ENCODE results near the gene CCDC127.

Gene CCDC127

DNA sequence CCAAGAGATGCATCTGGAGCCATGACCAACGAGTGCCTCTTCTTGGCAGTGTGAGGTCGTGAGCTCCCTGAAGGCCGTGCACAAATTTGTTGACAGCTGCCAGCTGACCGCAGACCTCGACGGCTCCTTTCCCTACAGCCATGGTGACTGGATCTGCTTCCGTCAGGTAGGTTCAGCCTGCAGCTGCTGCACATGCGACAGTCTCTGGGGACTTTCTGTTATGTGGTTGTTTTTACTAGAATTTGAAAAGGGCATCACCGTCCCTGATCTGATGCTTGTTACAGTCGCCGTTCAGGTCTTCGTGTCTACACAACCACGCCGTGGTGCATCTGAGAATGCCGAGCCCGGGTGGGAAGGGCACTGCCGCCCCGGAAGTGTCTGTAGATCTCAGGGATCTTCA is 63.1 kb downstream of the CCDC127 start:
- DNase-seq = no peak

DNA sequence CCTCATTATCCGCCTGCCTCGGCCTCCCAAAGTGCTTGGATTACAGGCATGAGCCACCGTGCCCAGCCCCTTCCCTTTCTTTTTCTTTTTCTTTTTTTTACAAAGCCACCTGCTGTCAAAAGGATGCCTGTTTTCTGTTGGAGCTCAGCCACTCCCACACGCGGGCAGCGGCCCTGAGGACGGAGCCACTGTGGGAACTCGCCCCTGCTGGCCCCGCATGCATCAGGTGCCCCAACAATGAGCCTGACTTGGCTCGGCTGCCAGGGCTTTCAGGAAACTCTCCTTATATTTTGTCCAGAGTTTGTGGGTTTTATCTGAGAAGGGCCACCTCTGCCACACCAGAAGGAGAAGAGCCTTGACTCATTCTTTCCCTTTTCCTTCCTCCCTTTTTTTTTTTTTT is 63.7 kb downstream of the CCDC127 start:
- no peak for DNase-seq

DNA sequence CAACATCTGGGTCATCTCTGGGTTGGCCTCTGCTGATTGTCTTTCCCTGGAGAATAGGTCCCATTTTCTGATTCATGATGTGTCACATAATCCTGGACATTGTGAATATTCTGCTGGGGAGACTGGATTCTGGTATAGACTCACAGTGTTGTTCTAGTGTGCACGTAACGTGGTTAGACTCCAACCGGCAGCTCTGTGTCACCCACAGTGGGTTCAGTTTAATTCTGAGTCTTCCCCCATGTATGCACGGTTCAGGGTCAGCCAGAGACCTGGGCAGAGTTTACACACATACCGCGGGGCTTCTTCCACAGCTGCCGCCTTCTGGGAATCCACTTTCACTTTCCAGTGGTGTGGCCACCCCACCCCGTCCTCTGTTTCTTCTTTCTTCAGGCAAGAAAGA is 64.7 kb downstream of the CCDC127 start:
- DNase-seq = no peak

DNA sequence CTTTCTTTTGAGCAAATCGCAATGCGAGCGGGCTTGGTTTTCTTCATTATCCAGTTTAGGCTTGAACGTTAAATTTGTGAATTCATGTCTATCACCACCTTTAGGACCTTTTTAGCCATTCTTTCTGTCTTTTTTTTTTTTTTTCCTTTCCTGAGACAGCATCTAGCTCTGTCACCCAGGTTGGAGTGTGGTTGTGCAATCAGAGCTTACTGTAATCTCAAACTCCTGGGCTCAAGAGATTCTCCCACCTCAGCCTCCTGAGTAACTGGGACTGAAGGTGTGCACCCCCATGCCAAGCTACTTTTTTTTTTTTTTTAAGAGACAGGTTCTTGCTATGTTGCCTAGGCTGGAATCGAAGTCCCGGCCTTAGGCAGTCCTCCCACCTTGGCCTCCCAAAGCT is 65.9 kb downstream of the CCDC127 start:
- DNase-seq = no peak

DNA sequence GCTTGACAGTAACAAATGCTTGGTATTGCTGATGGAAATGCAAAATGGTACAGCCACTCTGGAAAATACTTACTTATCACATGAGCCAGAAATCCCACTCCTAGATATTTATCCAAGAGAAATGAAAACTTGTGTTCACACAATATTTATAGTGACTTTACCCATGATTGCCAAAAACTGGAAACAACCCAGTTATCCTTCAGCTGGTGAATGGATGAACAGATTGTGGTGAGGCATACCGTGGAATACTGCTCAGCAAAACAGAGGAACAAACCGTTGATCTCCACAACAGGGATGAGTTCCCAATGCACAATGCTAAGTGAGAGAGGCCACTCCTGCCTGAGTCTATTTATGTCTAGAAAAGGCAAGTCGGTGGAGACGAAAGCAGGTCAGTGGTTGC is 67.2 kb downstream of the CCDC127 start:
- no peak for DNase-seq

DNA sequence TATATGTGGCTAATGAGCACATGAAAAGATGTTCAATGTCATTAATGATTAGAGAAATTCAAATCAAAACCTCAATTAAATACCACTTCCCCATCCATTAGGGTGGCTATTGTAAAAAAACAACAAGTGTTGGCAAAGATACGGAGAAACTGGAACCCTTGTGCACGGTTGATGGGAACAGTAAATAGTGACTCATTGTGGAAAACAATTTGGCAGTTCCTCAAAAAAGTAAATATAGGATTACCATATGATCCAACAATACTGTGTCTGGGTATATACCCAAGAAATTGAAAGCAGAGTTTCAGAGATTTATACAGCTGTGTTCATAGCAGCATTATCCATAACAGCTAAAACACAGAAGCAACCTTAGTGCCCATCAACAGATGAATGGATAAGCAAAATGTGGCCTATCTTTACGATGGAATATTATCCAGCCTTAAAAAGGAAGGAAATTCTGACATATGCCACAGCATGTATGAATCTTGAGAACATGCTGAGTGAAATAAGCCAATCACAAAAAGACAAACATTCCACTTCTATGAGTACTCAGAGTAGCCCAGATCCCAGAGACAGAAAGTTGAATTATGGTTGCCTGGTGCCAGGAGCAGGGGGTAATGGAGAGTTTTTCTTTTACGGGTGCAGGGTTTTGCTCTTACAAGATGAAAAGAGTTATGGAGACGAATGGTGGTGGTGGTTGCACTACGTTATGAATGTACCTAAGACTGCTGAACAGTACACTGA is 68.0 kb downstream of the CCDC127 start:
- DNase-seq = no peak

DNA sequence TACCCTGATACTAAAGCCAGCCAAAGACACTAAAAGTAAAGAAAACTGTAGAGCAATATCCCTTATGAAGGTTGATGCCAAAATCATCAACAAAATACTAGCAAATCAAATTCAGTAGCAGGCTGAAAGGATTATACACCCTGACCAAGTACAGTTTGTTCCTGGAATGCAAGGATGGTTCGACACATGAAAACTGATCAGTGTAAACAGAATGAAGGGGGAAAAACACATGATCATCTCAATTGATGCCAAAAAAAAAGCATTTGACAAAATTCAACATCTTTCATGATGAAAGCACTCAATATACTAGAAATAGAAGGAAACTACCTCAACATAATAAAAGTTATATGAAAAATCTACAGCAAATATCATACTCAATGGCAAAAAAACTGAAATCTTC is 70.2 kb downstream of the CCDC127 start:
- DNase-seq = no peak

Data from T1000 (cell line).